Stimulated activated CD8-positive, alpha-beta memory T cell treated with anti-CD3 and anti-CD28 coated beads, Interleukin-15, amount 100 ng/mL, for 48 hours (primary cell): ENCODE data around the gene LIFR.
"Not testable (repeated sequence)": the region's sequence is repeated elsewhere in the genome, so short reads cannot be mapped to it uniquely, and the experiment has no call there.

Source experiments
- DNase-seq, 2 donors: peaks; one replicate each; pipeline ENCODE4 v3.0.0-alpha.2; 2020; ENCODE audit warnings: low read depth in 2 of 2

LIFR gene

GRCh38 chr5:38556599-38557307 is at the start of gene LIFR:
Gene LIFR (minus strand): TSS chr5:38556646. CDS start chr5:38530647, 25,999 bp downstream.
- peak; percentile 7 to 25 for DNase-seq

- DNase-seq, result no peak
Observed at GRCh38 chr5:38605610-38606009, 49.2 kb upstream of the LIFR start.

- DNase-seq, result no peak
Observed at GRCh38 chr5:38603691-38604090, 47.2 kb upstream of the LIFR start.

- DNase-seq, result no peak
Observed at GRCh38 chr5:38602641-38603040, 46.2 kb upstream of the LIFR start.

- no peak for DNase-seq
Observed at GRCh38 chr5:38601863-38602298, 45.4 kb upstream of the LIFR start.

GRCh38 chr5:38601133-38601862 is 44.9 kb upstream of the LIFR start:
- no peak for DNase-seq

- DNase-seq, result no peak
Observed at GRCh38 chr5:38600329-38601045, 44.0 kb upstream of the LIFR start.

GRCh38 chr5:38599751-38600150 is 43.3 kb upstream of the LIFR start:
- not testable (repeated sequence) for DNase-seq

GRCh38 chr5:38598994-38599617 is 42.7 kb upstream of the LIFR start:
- DNase-seq, result no peak

- no peak for DNase-seq
Observed at GRCh38 chr5:38598296-38598993, 42.0 kb upstream of the LIFR start.

GRCh38 chr5:38596981-38597380 is 40.5 kb upstream of the LIFR start:
- no peak for DNase-seq

- DNase-seq, result no peak
Observed at GRCh38 chr5:38595132-38595745, 38.8 kb upstream of the LIFR start.

GRCh38 chr5:38593959-38594358 is 37.5 kb upstream of the LIFR start:
- DNase-seq, result no peak

- no peak for DNase-seq
Observed at GRCh38 chr5:38591523-38591849, 35.0 kb upstream of the LIFR start.

GRCh38 chr5:38590838-38591522 is 34.5 kb upstream of the LIFR start:
- DNase-seq, result no peak

- DNase-seq, result no peak
Observed at GRCh38 chr5:38589629-38590028, 33.2 kb upstream of the LIFR start.

- no peak for DNase-seq
Observed at GRCh38 chr5:38585816-38586215, 29.4 kb upstream of the LIFR start.

GRCh38 chr5:38583500-38583899 is 27.1 kb upstream of the LIFR start:
- no peak for DNase-seq

- DNase-seq, result no peak
Observed at GRCh38 chr5:38582975-38583319, 26.5 kb upstream of the LIFR start.

GRCh38 chr5:38582293-38582974 is 26.0 kb upstream of the LIFR start:
- DNase-seq, result no peak
